CD4-positive, alpha-beta T cell treated with Interleukin-4 for 1 hour (primary cell): ENCODE results near the gene NSL1.

Experiments
- DNase-seq, 2 donors: peaks; one replicate each; pipeline ENCODE4 v3.0.0-alpha.2; 2020 to 2022

Gene NSL1

GRCh38 chr1:212684076-212684475 is 107.5 kb downstream of the NSL1 start:
- no peak for DNase-seq

DNA sequence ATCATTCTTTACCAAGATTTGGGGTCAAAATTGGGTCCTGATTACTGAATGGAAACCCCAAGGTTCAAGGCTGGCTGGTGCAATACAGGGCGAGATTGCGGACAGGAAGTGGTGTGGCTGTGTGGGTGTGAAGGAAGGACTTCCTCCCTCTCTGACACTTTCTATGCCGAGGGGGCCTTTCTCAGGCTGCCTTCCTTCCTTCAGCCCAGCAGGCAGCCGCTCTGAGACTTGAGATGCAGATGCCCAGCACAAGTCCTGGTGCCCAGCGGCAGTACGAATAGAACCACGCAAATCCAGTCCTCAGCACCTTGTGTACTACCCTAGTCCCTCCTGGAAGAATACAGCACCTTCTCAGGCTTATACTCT is 108.2 kb downstream of the NSL1 start:
- DNase-seq: peak; percentile 41 to 65

GRCh38 chr1:212680680-212681389 is 110.7 kb downstream of the NSL1 start:
- no peak for DNase-seq

- DNase-seq: no peak
These were observed 112.8 kb downstream of the NSL1 start for GRCh38 chr1:212678456-212679410.

DNA sequence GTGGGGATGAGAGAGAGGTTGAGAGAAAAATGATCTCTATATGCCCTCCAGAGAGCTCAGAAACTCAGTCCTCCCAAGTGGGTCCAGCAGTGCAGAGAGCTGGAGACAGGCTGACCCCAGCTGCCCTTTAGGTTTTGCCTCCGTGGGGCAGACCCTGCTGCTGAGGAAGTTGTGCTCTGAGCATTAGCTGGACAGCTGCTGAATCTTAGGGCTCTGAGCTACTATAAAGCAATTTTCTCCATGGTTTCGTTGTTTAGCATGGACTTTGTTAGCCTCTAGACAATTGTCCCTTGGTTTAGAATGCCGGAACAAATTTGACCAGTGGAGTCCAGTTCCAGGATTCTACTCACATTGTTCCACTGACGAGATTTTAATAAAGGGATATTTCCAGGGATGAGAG is 114.0 kb downstream of the NSL1 start:
- no peak for DNase-seq

GRCh38 chr1:212677136-212677535 is 114.4 kb downstream of the NSL1 start:
- DNase-seq: no peak
